ENCODE data around the gene LRRK1. TPM values are rescaled to one million over a fixed set of nuclear protein-coding genes. Genes with fewer than 3 reads are reported as not detected.

Gene LRRK1
- total and polyA plus RNA-seq, 2 donors (not counting 1 experiment from before 2014, with no cell fraction given): 19.8 to 53.0 TPM

DNA sequence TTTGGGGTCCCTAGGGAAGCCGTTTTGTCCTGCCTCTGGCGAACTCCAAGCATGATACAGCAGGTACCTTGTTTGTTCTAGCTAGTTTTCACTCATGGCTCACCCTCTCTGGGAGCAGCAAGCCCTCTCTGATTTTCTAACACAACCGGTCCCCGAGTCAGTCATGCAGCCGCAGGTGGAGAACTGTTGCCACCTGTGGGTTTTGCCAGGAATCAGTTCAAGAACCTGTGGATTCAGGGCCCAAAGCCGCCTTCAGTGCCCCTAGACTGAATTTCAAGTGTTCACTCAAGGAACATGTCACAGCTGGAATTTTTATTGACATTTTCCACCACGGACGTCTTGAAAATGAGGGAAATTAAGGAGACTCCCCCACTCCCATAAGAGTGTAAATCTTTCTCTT is 13.3 kb upstream of the LRRK1 start:
- Mint-ChIP-seq H3K4me1 (peaks cover 1% of the 10 kb centered on the region), H3K9me3 (ENCODE audit: insufficient read depth) (no peaks in the 10 kb centered on the region), H3K27me3 (peaks cover 8% of the 10 kb centered on the region), H3K27ac (no peak overlapping the region), H3K4me3 (no peak overlapping the region)
- intact Hi-C loops (cut with micrococcal nuclease): no loop called here
- Histone ChIP-seq H3K4me3 (ENCODE audit: control extremely low read depth in 1 of 5, extremely low read depth in 1 of 5, insufficient read depth in 1 of 5, low read depth in 2 of 5, low read length in 4 of 5) (no peak overlapping the region), H3K36me3 (replicated peaks in 1 of 2; ENCODE audit: control extremely low read depth in 1 of 2, control insufficient read depth in 1 of 2, extremely low read depth in 1 of 2, insufficient read depth in 2 of 2, low read length in 1 of 2) (no peaks in the 10 kb centered on the region), H3K27ac (ENCODE audit: low read length in 2 of 2) (no peak overlapping the region), H3K79me2 (ENCODE audit: control insufficient read depth, insufficient read depth, low read length) (no peaks in the 10 kb centered on the region), H3K9me3 (ENCODE audit: control extremely low read depth in 1 of 3, control insufficient read depth in 2 of 3, insufficient read depth in 1 of 3, low read length in 2 of 3) (no peaks in the 10 kb centered on the region), H3K27me3 (replicated peaks in 1 of 4; ENCODE audit: control extremely low read depth in 1 of 4, control insufficient read depth in 3 of 4, insufficient read depth in 4 of 4, low read length in 3 of 4) (no peaks in the 10 kb centered on the region), H4K20me1 (ENCODE audit: control insufficient read depth, insufficient read depth, low read length, poor library complexity, severe bottlenecking) (no peaks in the 10 kb centered on the region), H3K4me1 (ENCODE audit: control insufficient read depth in 2 of 2, insufficient read depth in 2 of 2, low read length in 2 of 2) (peaks cover 0 to 3% of the 10 kb centered on the region in 2 donors), H2AFZ (ENCODE audit: insufficient read depth, low read depth, low read length, poor library complexity, severe bottlenecking) (no peak overlapping the region), H3K9ac (ENCODE audit: low read length) (no peak overlapping the region), H3K4me2 (replicated peaks; ENCODE audit: low read depth, low read length, poor library complexity, severe bottlenecking) (no peak overlapping the region)
- ChIA-PET CTCF (interaction anchor here (1.7 kb wide), 1 partner anchor 12 kb away, joined by 6 read pairs; no protein-coding TSS in a partner anchor), POLR2A (no interaction called here)
- WGBS (ENCODE audit: insufficient coverage): 93% methylated on average over 6 of the region's 8 CpGs
- DNase-seq (no peak), ATAC-seq (ENCODE audit: low read depth) (no peak)
- TF ChIP-seq CTCF (IDR thresholded peaks at IDR 0.05) (no peak), EZH2 (IDR thresholded peaks at IDR 0.05; ENCODE audit: borderline replicate concordance, insufficient read depth, low read depth, low read length, poor library complexity, severe bottlenecking) (no peak)

DNA sequence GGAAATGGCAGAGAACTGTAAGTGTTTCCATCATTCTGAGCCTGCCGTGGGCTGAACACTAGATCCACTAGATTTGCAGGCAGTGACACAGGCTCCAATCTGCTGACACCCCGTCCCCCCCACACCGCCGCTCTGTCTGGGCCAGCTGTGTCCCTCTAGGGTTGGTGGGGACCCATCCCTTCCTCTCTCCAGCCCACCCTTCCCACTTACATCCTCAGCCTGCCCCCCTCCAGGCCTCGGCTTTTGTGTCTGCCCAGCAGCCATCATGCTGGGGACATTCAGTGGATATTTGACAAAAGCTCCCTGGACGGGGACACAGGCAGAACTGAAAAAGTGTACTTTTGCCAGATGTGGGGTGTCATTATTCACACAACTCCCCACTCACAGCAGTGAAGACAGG is 10.7 kb upstream of the LRRK1 start:
- peaks cover 9% of the 10 kb centered on the region for H3K27me3 Mint-ChIP-seq
- peaks cover 2% of the 10 kb centered on the region for H3K9me3 Mint-ChIP-seq (ENCODE audit: insufficient read depth)
- ChIA-PET CTCF (interaction anchor here (0.7 to 1.6 kb wide), 2 partner anchors 9 to 98 kb away, joined by 4 to 6 read pairs; no protein-coding TSS in a partner anchor), POLR2A (no interaction called here)
- DNase-seq (no peak), ATAC-seq (ENCODE audit: low read depth) (no peak)
- Histone ChIP-seq H3K4me1 (ENCODE audit: control insufficient read depth in 2 of 2, insufficient read depth in 2 of 2, low read length in 2 of 2) (no peaks in the 10 kb centered on the region), H3K4me3 (ENCODE audit: control extremely low read depth in 1 of 5, extremely low read depth in 1 of 5, insufficient read depth in 1 of 5, low read depth in 2 of 5, low read length in 4 of 5) (no peak overlapping the region), H3K36me3 (replicated peaks in 1 of 2; ENCODE audit: control extremely low read depth in 1 of 2, control insufficient read depth in 1 of 2, extremely low read depth in 1 of 2, insufficient read depth in 2 of 2, low read length in 1 of 2) (no peaks in the 10 kb centered on the region), H4K20me1 (ENCODE audit: control insufficient read depth, insufficient read depth, low read length, poor library complexity, severe bottlenecking) (no peaks in the 10 kb centered on the region), H3K27ac (ENCODE audit: low read length in 2 of 2) (no peak overlapping the region), H2AFZ (ENCODE audit: insufficient read depth, low read depth, low read length, poor library complexity, severe bottlenecking) (no peak overlapping the region), H3K79me2 (ENCODE audit: control insufficient read depth, insufficient read depth, low read length) (no peaks in the 10 kb centered on the region), H3K27me3 (replicated peaks in 1 of 4; ENCODE audit: control extremely low read depth in 1 of 4, control insufficient read depth in 3 of 4, insufficient read depth in 4 of 4, low read length in 3 of 4) (no peaks in the 10 kb centered on the region), H3K4me2 (replicated peaks; ENCODE audit: low read depth, low read length, poor library complexity, severe bottlenecking) (no peak overlapping the region), H3K9me3 (ENCODE audit: control extremely low read depth in 1 of 3, control insufficient read depth in 2 of 3, insufficient read depth in 1 of 3, low read length in 2 of 3) (peaks cover 0 to 1% (median 0%) of the 10 kb centered on the region in 3 donors), H3K9ac (ENCODE audit: low read length) (no peak overlapping the region)
- 89% methylated on average over 4 of the region's 6 CpGs for WGBS (ENCODE audit: insufficient coverage)
- H3K27ac Mint-ChIP-seq: no peak overlapping the region
- H3K4me3 Mint-ChIP-seq: no peak overlapping the region
- no peaks in the 10 kb centered on the region for H3K4me1 Mint-ChIP-seq
- TF ChIP-seq CTCF (IDR thresholded peaks at IDR 0.05) (no peak), EZH2 (IDR thresholded peaks at IDR 0.05; ENCODE audit: borderline replicate concordance, insufficient read depth, low read depth, low read length, poor library complexity, severe bottlenecking) (no peak)
- intact Hi-C loops (cut with micrococcal nuclease): no loop called here
